ENCODE results near the gene LRIG1. TPM values are rescaled to one million over a fixed set of nuclear protein-coding genes. Genes with fewer than 3 reads are reported as not detected.

Gene LRIG1
- total and polyA plus RNA-seq, 10 of the 15 experiments (the other 5 are each of a cell fraction or from before 2014, with no cell fraction given) = 0.84 to 16.4 (median 8.1) TPM

DNA sequence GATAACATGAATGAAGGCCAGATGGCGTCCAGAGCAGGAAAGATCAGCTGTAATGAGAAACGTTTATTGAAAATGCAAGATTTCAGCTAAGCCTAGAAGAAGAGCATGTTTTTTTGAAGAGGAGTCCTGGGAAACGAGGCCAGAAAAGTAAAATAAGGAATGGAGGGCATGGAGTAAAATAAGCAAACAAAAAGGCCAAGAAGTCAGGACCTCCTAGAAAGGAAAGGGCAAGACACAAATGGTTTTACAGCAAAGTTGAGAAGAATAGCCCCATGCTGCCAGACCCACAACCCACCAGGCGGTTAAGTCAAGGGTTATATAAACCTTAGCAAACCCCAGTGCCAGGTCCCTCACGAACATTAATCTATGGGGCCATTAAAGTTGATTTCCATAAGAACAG, 30.5 kb downstream of the LRIG1 start:
- CTCF ChIA-PET = interaction anchor here (0.9 to 3.1 kb wide), 3 partner anchors 11 to 199 kb away, joined by 4 to 15 read pairs (median 9); no protein-coding TSS in a partner anchor

GRCh38 chr3:66469220-66469640, 31.6 kb downstream of the LRIG1 start:
- H3K4me3 ChIP-seq = peak overlapping the region; percentile 33; the same call in 1 of the 2 replicates
- peaks cover 43% of the 10 kb centered on the region for H3K4me1 ChIP-seq (ENCODE audit: control insufficient read depth, insufficient read depth, low read length)
- ChIA-PET RAD21 (ENCODE audit: unreplicated experiment) (interaction anchor here (0.9 to 2.2 kb wide), 6 partner anchors 9 to 75 kb away, joined by 3 to 23 read pairs (median 4); no protein-coding TSS in a partner anchor), SMC1A (ENCODE audit: uncharacterized antibody, unreplicated experiment) (interaction anchor here (0.6 to 6.4 kb wide), 14 partner anchors 9 to 191 kb away, joined by 3 to 62 read pairs (median 6); no protein-coding TSS in a partner anchor), CTCF (interaction anchor here (0.6 to 3.1 kb wide), 8 partner anchors 9 to 198 kb away, joined by 3 to 15 read pairs (median 4); no protein-coding TSS in a partner anchor), POLR2A (interaction anchor here (1.0 to 1.8 kb wide), 5 partner anchors 9 to 83 kb away, joined by 3 to 7 read pairs (median 5); no protein-coding TSS in a partner anchor)
- in situ Hi-C loops (cut with MboI) (no loop called here), intact Hi-C loops (cut with micrococcal nuclease; ENCODE audit: unreplicated experiment) (loop anchor here (1.0 kb wide), 2 partner anchors 11 to 83 kb away; no protein-coding TSS in a partner anchor)
- no peaks in the 10 kb centered on the region for H3K27me3 ChIP-seq (replicated peaks in 1 of 2; ENCODE audit: control insufficient read depth in 2 of 2, insufficient read depth in 2 of 2, low read length in 1 of 2)
- H3K4me2 ChIP-seq (ENCODE audit: control insufficient read depth, insufficient read depth) = peak overlapping the region; percentile 73
- H4K20me1 ChIP-seq (ENCODE audit: control insufficient read depth, insufficient read depth) = no peaks in the 10 kb centered on the region
- DNase-seq (ENCODE audit: low read depth, low spot score) = peak; percentile 59
- no peak overlapping the region for H2AFZ ChIP-seq (ENCODE audit: control insufficient read depth, low read depth, low read length)
- peak overlapping the region; percentile 63 for H3K27ac ChIP-seq (ENCODE audit: control insufficient read depth, insufficient read depth)
- peaks cover 15% of the 10 kb centered on the region for H3K79me2 ChIP-seq (ENCODE audit: control insufficient read depth, insufficient read depth, low read length)
- FAIRE-seq = peak; percentile 57
- no peak overlapping the region for H3K9ac ChIP-seq (ENCODE audit: control insufficient read depth, insufficient read depth, low read length)
- 1% methylated on average over 4 of the region's 4 CpGs for WGBS (ENCODE audit: insufficient coverage, insufficient replicate concordance, low lambda C conversion rate, missing lambda C conversion rate)
- no TSS peak for BruUV-seq (replicated peaks)
- H3K9me3 ChIP-seq (replicated peaks; ENCODE audit: control insufficient read depth, insufficient read depth, low read length) = no peaks in the 10 kb centered on the region; the same call in 2 of the 3 replicates
- peak; percentile 75 for ATAC-seq
- no peaks in the 10 kb centered on the region for H3K36me3 ChIP-seq (ENCODE audit: control insufficient read depth in 2 of 2, insufficient read depth in 2 of 2, low read length in 1 of 2)
- no peak for TF ChIP-seq PBX3 (IDR thresholded peaks at IDR 0.05; ENCODE audit: insufficient replicate concordance, low read depth, low read length)
- peak; percentile 62 to 73; a peak in 2 of 4 replicates for TF ChIP-seq IKZF2 (IDR thresholded peaks at IDR 0.05)
- TF ChIP-seq RCOR1 (conservative IDR thresholded peaks at IDR 0.05; ENCODE audit: low read depth, low read length) = peak; percentile 84; the same call in 1 of the 2 replicates
- TF ChIP-seq CHD1 (IDR thresholded peaks at IDR 0.05; ENCODE audit: low read depth, low read length) = no peak
- peak; percentile 97 for TF ChIP-seq MTA3 (IDR thresholded peaks at IDR 0.05; ENCODE audit: borderline replicate concordance, low read length)
- TF ChIP-seq NFYA (IDR thresholded peaks at IDR 0.05; ENCODE audit: borderline replicate concordance, low read depth, low read length) = no peak
- TF ChIP-seq GATAD2B (conservative IDR thresholded peaks at IDR 0.05; ENCODE audit: low read depth) = peak; percentile 47
- TF ChIP-seq BCL11A (IDR thresholded peaks at IDR 0.05; ENCODE audit: low read depth, low read length) = peak; percentile 63; the same call in 1 of the 2 replicates
- peak; percentile 90 for TF ChIP-seq SREBF1 (IDR thresholded peaks at IDR 0.05; ENCODE audit: low read length)
- peak in 1 of 2 experiments; percentile 89; a peak in 1 of 4 replicates for TF ChIP-seq CEBPB (IDR thresholded peaks at IDR 0.05; ENCODE audit: borderline replicate concordance in 1 of 2, low read depth in 2 of 2, low read length in 2 of 2)
- TF ChIP-seq JUND (IDR thresholded peaks at IDR 0.05; ENCODE audit: low read depth, low read length) = peak; percentile 89
- peak; percentile 99 for TF ChIP-seq NFIC (IDR thresholded peaks at IDR 0.05; ENCODE audit: low read depth, low read length)

More for the DNA sequence above, 30.5 kb downstream of the LRIG1 start:
- ChIA-PET SMC1A (ENCODE audit: uncharacterized antibody, unreplicated experiment) (interaction anchor here (0.5 to 6.4 kb wide), 4 partner anchors 11 to 84 kb away, joined by 3 to 62 read pairs (median 18); no protein-coding TSS in a partner anchor), POLR2A (interaction anchor here (0.7 to 1.8 kb wide), 3 partner anchors 11 to 20 kb away, joined by 5 to 7 read pairs (median 6); no protein-coding TSS in a partner anchor), RAD21 (ENCODE audit: unreplicated experiment) (interaction anchor here (0.6 to 2.2 kb wide), 4 partner anchors 11 to 217 kb away, joined by 3 to 23 read pairs (median 10); no protein-coding TSS in a partner anchor)
- Histone ChIP-seq H3K9ac (ENCODE audit: control insufficient read depth, insufficient read depth, low read length) (no peak overlapping the region), H3K27me3 (replicated peaks in 1 of 2; ENCODE audit: control insufficient read depth in 2 of 2, insufficient read depth in 2 of 2, low read length in 1 of 2) (no peaks in the 10 kb centered on the region), H3K4me3 (no peak overlapping the region), H4K20me1 (ENCODE audit: control insufficient read depth, insufficient read depth) (no peaks in the 10 kb centered on the region), H3K36me3 (ENCODE audit: control insufficient read depth in 2 of 2, insufficient read depth in 2 of 2, low read length in 1 of 2) (no peaks in the 10 kb centered on the region), H3K9me3 (replicated peaks; ENCODE audit: control insufficient read depth, insufficient read depth, low read length) (no peaks in the 10 kb centered on the region; the same call in 2 of the 3 replicates), H3K27ac (ENCODE audit: control insufficient read depth, insufficient read depth) (no peak overlapping the region), H2AFZ (ENCODE audit: control insufficient read depth, low read depth, low read length) (no peak overlapping the region), H3K79me2 (ENCODE audit: control insufficient read depth, insufficient read depth, low read length) (peaks cover 15% of the 10 kb centered on the region), H3K4me1 (ENCODE audit: control insufficient read depth, insufficient read depth, low read length) (peaks cover 43% of the 10 kb centered on the region), H3K4me2 (ENCODE audit: control insufficient read depth, insufficient read depth) (no peak overlapping the region)
- in situ Hi-C loops (cut with MboI) (no loop called here), intact Hi-C loops (cut with micrococcal nuclease; ENCODE audit: unreplicated experiment) (loop anchor here (5.0 to 10.0 kb wide), 2 partner anchors 183 to 535 kb away; no protein-coding TSS in a partner anchor)
- ATAC-seq (no peak), FAIRE-seq (no peak), DNase-seq (ENCODE audit: low read depth, low spot score) (no peak)
- TF ChIP-seq SREBF2 (IDR thresholded peaks at IDR 0.05; ENCODE audit: low read length) (no peak), SRF (IDR thresholded peaks at IDR 0.05; ENCODE audit: low read depth in 2 of 2, low read length in 2 of 2) (no peak), ZNF622 (IDR thresholded peaks at IDR 0.05) (0 out of 2 replicates have a peak, but pooled peaks have one; percentile 21)
- 95% methylated on average over 5 of the region's 5 CpGs for WGBS (ENCODE audit: insufficient coverage, insufficient replicate concordance, low lambda C conversion rate, missing lambda C conversion rate)
- no TSS peak for BruUV-seq (replicated peaks)
